HT1080 (cell line): ENCODE data around the gene PCSK6. TPM values are rescaled to one million over a fixed set of nuclear protein-coding genes. Genes with fewer than 3 reads are reported as not detected.

Experiments used
- DNase-seq: peaks from one replicate; pipeline ENCODE4 v3.0.0-alpha.2; 2015; ENCODE audit warnings: low read depth
- total RNA-seq: library from RNA; depleted of rRNA; stranded (reverse); fragments of >200 nt; shearing (Covaris generic); gene quantifications from 2 replicates; pipeline ENCODE4 v1.2.3, GENCODE V29; 2014

PCSK6 gene
- total RNA-seq, 1 experiment from 2014 or later, result 15.1 TPM

DNA sequence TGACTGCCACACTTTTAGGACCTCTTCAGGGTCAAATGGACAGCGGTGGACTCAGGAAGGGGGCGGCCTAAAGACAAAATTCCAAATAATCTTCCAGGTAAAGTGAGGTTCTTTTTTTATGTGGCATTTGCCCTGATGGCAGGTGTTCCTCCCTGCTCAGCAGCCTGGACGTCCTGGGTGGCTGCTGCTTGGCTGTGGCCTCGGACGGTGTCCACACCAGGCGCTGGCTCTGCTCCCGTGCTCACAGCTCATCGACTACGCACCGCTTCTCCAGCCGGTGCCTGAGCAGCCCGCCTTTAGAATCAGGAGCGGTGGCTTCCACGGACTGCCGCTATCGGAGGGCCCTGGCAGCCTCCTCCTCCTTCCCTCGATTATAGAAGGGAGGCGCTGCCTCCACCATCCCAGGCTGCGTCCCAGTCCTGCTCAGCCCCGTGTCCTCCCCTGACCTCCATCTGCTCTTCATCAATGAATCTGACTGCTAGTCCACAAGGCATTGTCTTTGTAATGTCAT lies 41.9 kb downstream of the PCSK6 start:
- DNase-seq, result no peak

- DNase-seq, result no peak
Measured at GRCh38 chr15:101447168-101447533, 42.4 kb downstream of the PCSK6 start.

- DNase-seq, result peak; percentile 73
Measured at GRCh38 chr15:101446518-101447167, 42.9 kb downstream of the PCSK6 start.

- DNase-seq, result peak; percentile 90
Measured at GRCh38 chr15:101445562-101446517, 43.7 kb downstream of the PCSK6 start.

DNA sequence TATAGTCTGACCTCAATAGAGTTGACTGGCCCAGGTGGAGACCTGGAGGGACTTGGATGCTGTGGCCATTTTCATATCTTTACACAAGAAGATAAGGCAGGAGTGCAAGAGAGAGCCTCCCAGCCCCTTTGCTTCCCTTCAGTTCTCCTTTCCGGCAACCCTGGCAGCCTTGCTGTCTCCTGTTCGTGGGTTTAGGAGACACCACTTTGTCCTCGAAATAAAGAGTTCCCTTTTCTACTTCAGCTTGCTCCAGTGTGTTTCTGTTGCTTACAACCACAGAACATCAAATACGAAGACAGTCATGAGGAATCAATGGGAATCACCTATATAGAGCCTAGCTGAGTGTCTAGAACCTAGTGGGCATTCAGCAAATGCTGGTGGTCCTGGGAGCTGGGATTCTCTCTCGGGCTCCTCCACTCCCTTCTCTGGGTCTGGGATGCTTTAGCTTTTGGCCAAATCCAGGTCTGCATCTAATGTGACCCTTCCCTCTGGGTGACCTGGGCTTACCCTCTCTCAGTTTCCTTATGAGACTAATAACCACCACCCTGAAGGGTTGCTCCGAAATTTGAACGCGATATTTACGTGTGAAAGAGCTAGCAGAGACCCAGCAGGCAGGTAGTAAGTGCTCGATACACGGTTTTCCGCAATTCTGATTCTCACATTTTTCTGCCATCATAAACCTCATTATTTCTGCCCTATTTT lies 44.5 kb downstream of the PCSK6 start:
- DNase-seq, result no peak

DNA sequence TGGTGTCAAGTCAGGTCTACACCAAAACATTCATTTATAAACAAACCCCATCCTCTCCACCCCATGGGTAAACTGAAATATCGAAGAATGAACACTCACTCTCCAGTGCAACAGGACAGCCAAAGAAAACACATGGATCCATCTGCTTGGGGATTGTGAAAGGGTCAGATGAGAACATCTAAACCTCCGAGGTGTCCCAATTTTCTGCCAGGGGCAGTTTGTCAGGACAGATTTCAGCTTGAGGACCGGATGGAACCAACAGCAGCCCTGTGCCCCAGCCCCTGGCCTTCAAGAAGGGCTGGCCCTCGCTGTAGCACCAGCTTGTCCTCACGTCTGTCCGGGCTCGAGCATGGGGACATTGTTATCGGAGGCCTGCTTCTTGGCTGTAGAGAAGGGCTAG lies 45.5 kb downstream of the PCSK6 start:
- no peak for DNase-seq

GRCh38 chr15:101442272-101442671 lies 47.2 kb downstream of the PCSK6 start:
- DNase-seq, result no peak

DNA sequence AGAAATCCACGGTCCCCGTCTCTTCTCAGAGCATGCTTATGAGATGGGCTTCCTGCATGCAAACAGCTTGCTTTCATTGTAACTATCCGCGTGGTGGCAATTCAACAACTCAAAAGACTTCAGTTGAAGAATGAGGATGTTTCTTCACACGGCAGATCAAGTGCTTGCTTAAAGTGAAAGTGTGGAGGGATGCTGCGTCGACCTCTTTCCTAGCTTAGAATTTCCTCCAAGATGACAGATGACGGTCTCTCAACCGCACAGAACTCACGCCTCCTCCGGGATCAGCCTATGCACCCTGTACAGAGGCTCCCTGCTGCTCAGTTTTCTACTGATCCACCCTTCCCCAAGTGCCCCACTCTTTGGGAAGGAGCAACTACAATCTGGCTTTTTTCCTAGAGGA lies 47.8 kb downstream of the PCSK6 start:
- DNase-seq, result no peak

- no peak for DNase-seq
Measured at GRCh38 chr15:101440846-101441590, 48.5 kb downstream of the PCSK6 start.

DNA sequence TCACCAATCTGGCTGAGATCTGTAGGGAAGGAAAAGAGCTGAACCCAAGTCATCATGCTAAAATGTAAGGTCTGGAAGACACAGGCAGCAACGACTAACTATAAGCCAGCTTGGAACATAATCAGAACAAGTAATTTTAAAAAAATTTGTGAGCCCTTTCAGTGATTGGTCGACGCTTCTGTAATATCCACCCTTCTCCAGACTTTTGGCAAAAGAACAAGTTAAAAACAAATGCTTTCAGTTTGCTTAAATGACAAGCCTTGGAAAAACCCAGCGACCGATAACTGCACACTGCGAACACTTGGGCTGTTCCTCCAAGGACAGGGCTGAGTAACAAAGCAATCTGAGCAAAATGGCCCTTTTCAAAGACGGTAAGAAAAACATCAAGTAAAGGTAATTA lies 49.6 kb downstream of the PCSK6 start:
- no peak for DNase-seq

GRCh38 chr15:101439285-101439919 lies 50.1 kb downstream of the PCSK6 start:
- DNase-seq, result no peak

- no peak for DNase-seq
Measured at GRCh38 chr15:101438482-101439284, 50.8 kb downstream of the PCSK6 start.

GRCh38 chr15:101437618-101438481 lies 51.7 kb downstream of the PCSK6 start:
- no peak for DNase-seq

DNA sequence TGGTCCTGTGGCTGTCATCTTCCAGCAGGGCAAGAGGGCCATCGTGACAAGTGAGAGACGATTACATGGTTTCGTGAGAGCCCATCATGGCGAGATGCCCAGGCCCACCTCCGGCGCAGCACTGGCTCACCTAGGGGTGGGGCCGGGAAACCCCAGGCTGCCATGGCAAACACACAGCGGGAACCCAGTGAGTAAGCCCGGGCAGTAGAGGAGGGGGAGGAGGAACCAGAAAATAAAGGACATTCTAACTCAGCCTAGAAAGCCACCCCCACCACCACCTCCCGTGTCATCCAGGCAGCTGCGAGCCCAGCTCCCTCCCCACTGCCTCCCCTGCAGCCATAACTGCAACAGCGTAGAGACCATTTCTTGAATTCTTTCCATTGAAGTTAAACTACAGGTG lies 52.3 kb downstream of the PCSK6 start:
- peak; percentile 37 for DNase-seq

- no peak for DNase-seq
Measured at GRCh38 chr15:101436526-101436925, 53.0 kb downstream of the PCSK6 start.

GRCh38 chr15:101435761-101436160 lies 53.7 kb downstream of the PCSK6 start:
- DNase-seq, result no peak

DNA sequence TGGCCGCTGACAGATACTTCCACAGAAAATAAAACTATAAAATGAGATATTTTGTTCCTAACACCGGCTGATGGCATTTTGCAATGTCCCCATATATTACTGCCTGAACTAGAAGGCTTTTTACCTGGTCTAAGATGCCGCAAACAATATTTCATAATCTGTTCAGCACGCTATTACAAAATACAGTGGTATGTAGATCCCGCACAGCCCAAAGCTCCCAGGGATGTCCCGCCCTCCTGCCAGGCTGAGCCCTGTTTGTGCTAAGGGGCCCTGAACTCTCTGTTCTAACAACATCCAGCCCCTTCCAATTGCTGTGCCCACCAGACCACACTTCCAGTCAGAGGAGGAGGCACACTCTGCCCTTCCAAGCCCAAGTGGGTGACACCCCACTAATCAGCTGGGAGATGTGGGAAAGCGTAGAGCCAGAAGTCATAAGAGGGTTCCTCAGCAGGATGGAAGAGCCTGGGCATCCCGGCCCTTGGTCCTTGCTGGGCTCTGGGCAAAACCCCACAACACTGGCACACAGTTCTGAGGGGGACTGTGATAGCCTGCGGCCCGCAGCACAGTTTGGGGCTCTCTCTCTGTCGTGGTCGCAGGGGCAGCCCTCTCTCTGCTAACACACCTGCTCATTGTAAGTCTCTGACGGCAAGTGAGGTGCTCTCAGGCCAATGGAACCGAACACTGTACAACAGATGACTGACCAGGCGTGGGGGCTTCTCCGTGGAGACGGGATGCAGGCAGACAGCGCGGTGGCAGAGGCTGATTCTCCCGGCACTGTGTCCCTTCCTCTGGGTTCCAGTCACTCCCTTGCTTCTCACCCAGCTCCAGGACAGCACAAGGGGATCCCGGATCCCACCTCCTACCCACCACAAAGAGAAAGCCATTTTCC lies 55.2 kb downstream of the PCSK6 start:
- DNase-seq, result no peak

- no peak for DNase-seq
Measured at GRCh38 chr15:101433396-101433795, 56.1 kb downstream of the PCSK6 start.
